Measurements from ENCODE around the gene RXFP2.

The RXFP2 gene

DNA sequence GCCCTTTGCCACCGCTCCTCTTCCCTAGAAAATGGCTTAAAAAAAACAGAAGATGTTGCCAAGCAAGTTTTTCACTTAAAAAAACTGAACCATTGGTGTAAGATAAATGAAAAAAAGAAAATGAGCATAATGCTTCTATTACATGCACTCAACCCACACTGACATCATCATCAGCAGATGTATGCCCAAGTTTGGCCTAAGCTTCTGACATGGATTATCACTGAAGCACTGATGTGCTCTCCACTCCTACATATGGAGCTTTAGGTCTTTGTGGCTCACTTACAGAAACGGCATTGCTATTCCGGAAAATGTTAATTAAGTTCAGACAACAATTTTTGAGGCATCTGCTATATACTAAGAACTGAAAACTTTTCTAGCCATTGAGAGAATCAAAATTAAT is 8.0 kb downstream of the RXFP2 start:
- POLR2A ChIA-PET, result no interaction called here
- no peak overlapping the region for H3K4me3 ChIP-seq (ENCODE audit: low read depth, low read length)
- H3K9me3 ChIP-seq (ENCODE audit: control insufficient read depth, insufficient read depth, low read depth, low read length), result no peaks in the 10 kb centered on the region
- H3K4me1 ChIP-seq (ENCODE audit: control insufficient read depth, insufficient read depth, low read length), result no peaks in the 10 kb centered on the region
- H3K27ac ChIP-seq (ENCODE audit: extremely low read depth, low read depth, low read length), result no peak overlapping the region
- H3K36me3 ChIP-seq (ENCODE audit: control insufficient read depth in 2 of 2, insufficient read depth in 1 of 2, low read length in 2 of 2), result no peaks in the 10 kb centered on the region
- TF ChIP-seq, protein P1, sequence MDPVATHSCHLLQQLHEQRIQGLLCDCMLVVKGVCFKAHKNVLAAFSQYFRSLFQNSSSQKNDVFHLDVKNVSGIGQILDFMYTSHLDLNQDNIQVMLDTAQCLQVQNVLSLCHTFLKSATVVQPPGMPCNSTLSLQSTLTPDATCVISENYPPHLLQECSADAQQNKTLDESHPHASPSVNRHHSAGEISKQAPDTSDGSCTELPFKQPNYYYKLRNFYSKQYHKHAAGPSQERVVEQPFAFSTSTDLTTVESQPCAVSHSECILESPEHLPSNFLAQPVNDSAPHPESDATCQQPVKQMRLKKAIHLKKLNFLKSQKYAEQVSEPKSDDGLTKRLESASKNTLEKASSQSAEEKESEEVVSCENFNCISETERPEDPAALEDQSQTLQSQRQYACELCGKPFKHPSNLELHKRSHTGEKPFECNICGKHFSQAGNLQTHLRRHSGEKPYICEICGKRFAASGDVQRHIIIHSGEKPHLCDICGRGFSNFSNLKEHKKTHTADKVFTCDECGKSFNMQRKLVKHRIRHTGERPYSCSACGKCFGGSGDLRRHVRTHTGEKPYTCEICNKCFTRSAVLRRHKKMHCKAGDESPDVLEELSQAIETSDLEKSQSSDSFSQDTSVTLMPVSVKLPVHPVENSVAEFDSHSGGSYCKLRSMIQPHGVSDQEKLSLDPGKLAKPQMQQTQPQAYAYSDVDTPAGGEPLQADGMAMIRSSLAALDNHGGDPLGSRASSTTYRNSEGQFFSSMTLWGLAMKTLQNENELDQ (tag by site-specific recombination; IDR thresholded peaks at IDR 0.05; ENCODE audit: low read depth), result no peak
- no peak for TF ChIP-seq ZSCAN30 (tag by site-specific recombination; IDR thresholded peaks at IDR 0.05)
- no peak for TF ChIP-seq MZF1 (tag by site-specific recombination; IDR thresholded peaks at IDR 0.05; ENCODE audit: borderline replicate concordance)
- no peak for TF ChIP-seq RBAK (tag by site-specific recombination; IDR thresholded peaks at IDR 0.05)
- no peak for TF ChIP-seq ZNF248 (tag by site-specific recombination; IDR thresholded peaks at IDR 0.05)
- TF ChIP-seq, protein P2, sequence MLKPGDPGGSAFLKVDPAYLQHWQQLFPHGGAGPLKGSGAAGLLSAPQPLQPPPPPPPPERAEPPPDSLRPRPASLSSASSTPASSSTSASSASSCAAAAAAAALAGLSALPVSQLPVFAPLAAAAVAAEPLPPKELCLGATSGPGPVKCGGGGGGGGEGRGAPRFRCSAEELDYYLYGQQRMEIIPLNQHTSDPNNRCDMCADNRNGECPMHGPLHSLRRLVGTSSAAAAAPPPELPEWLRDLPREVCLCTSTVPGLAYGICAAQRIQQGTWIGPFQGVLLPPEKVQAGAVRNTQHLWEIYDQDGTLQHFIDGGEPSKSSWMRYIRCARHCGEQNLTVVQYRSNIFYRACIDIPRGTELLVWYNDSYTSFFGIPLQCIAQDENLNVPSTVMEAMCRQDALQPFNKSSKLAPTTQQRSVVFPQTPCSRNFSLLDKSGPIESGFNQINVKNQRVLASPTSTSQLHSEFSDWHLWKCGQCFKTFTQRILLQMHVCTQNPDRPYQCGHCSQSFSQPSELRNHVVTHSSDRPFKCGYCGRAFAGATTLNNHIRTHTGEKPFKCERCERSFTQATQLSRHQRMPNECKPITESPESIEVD (tag by site-specific recombination; IDR thresholded peaks at IDR 0.05), result no peak
- no peak for TF ChIP-seq ZNF48 (tag by site-specific recombination; IDR thresholded peaks at IDR 0.05)
- TF ChIP-seq HOXA7 (CRISPR knock-in tag; IDR thresholded peaks at IDR 0.05; ENCODE audit: borderline replicate concordance), result no peak
- TF ChIP-seq, protein P3, sequence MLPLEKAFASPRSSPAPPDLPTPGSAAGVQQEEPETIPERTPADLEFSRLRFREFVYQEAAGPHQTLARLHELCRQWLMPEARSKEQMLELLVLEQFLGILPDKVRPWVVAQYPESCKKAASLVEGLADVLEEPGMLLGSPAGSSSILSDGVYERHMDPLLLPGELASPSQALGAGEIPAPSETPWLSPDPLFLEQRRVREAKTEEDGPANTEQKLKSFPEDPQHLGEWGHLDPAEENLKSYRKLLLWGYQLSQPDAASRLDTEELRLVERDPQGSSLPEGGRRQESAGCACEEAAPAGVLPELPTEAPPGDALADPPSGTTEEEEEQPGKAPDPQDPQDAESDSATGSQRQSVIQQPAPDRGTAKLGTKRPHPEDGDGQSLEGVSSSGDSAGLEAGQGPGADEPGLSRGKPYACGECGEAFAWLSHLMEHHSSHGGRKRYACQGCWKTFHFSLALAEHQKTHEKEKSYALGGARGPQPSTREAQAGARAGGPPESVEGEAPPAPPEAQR (tag by site-specific recombination; IDR thresholded peaks at IDR 0.05), result no peak
- TF ChIP-seq ZNF555 (tag by site-specific recombination; conservative IDR thresholded peaks at IDR 0.05), result no peak
- TF ChIP-seq ZNF707 (tag by site-specific recombination; IDR thresholded peaks at IDR 0.05), result no peak
- no peak for TF ChIP-seq SP7 (tag by site-specific recombination; IDR thresholded peaks at IDR 0.05)
- TF ChIP-seq ZNF140 (tag by site-specific recombination; IDR thresholded peaks at IDR 0.05), result no peak
- TF ChIP-seq ZNF394 (tag by site-specific recombination; IDR thresholded peaks at IDR 0.05; ENCODE audit: borderline replicate concordance), result no peak
- TF ChIP-seq ZNF292 (tag by site-specific recombination; IDR thresholded peaks at IDR 0.05; ENCODE audit: borderline replicate concordance, low read depth), result no peak
- CTCF ChIA-PET, result no interaction called here

DNA sequence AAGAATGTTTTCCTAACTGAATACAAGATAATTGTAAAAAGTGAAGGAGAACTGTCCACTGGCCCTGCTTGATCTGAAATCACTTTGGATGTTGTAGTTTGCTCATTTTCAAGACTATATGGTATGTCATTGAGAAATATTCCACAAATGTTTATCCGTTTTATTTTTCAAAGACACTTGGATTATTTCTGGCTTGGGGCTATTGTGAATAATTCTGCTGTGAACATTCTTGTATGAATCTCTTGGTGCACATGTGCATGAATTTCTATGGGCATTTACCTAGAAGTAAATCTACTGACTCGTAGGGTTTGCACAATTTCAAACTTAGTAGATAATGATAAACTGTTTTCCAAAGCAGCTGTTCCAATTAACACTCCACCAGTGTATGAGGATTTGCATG is 8.6 kb downstream of the RXFP2 start:
- no peaks in the 10 kb centered on the region for H3K4me1 ChIP-seq (ENCODE audit: control insufficient read depth, insufficient read depth, low read length)
- no peaks in the 10 kb centered on the region for H3K9me3 ChIP-seq (ENCODE audit: control insufficient read depth, insufficient read depth, low read depth, low read length)
- ChIA-PET CTCF (no interaction called here), POLR2A (no interaction called here)
- no peak overlapping the region for H3K27ac ChIP-seq (ENCODE audit: extremely low read depth, low read depth, low read length)
- no peaks in the 10 kb centered on the region for H3K36me3 ChIP-seq (ENCODE audit: control insufficient read depth in 2 of 2, insufficient read depth in 1 of 2, low read length in 2 of 2)
- no peak overlapping the region for H3K4me3 ChIP-seq (ENCODE audit: low read depth, low read length)
- no peak for TF ChIP-seq ZFP69B (tag by site-specific recombination; IDR thresholded peaks at IDR 0.05)
- TF ChIP-seq ZNF423 (tag by site-specific recombination; IDR thresholded peaks at IDR 0.05), result no peak
- TF ChIP-seq, protein P4, sequence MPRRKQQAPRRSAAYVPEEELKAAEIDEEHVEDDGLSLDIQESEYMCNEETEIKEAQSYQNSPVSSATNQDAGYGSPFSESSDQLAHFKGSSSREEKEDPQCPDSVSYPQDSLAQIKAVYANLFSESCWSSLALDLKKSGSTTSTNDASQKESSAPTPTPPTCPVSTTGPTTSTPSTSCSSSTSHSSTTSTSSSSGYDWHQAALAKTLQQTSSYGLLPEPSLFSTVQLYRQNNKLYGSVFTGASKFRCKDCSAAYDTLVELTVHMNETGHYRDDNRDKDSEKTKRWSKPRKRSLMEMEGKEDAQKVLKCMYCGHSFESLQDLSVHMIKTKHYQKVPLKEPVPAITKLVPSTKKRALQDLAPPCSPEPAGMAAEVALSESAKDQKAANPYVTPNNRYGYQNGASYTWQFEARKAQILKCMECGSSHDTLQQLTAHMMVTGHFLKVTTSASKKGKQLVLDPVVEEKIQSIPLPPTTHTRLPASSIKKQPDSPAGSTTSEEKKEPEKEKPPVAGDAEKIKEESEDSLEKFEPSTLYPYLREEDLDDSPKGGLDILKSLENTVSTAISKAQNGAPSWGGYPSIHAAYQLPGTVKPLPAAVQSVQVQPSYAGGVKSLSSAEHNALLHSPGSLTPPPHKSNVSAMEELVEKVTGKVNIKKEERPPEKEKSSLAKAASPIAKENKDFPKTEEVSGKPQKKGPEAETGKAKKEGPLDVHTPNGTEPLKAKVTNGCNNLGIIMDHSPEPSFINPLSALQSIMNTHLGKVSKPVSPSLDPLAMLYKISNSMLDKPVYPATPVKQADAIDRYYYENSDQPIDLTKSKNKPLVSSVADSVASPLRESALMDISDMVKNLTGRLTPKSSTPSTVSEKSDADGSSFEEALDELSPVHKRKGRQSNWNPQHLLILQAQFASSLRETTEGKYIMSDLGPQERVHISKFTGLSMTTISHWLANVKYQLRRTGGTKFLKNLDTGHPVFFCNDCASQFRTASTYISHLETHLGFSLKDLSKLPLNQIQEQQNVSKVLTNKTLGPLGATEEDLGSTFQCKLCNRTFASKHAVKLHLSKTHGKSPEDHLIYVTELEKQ (tag by site-specific recombination; IDR thresholded peaks at IDR 0.05; ENCODE audit: borderline replicate concordance), result no peak
- no peak for TF ChIP-seq GLI2 (tag by site-specific recombination; IDR thresholded peaks at IDR 0.05; ENCODE audit: borderline replicate concordance, low read depth)
- TF ChIP-seq, protein P5, sequence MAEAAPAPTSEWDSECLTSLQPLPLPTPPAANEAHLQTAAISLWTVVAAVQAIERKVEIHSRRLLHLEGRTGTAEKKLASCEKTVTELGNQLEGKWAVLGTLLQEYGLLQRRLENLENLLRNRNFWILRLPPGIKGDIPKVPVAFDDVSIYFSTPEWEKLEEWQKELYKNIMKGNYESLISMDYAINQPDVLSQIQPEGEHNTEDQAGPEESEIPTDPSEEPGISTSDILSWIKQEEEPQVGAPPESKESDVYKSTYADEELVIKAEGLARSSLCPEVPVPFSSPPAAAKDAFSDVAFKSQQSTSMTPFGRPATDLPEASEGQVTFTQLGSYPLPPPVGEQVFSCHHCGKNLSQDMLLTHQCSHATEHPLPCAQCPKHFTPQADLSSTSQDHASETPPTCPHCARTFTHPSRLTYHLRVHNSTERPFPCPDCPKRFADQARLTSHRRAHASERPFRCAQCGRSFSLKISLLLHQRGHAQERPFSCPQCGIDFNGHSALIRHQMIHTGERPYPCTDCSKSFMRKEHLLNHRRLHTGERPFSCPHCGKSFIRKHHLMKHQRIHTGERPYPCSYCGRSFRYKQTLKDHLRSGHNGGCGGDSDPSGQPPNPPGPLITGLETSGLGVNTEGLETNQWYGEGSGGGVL (tag by site-specific recombination; IDR thresholded peaks at IDR 0.05), result no peak
- TF ChIP-seq ZNF777 (tag by site-specific recombination; IDR thresholded peaks at IDR 0.05; ENCODE audit: borderline replicate concordance), result no peak
- no peak for TF ChIP-seq HOXA7 (CRISPR knock-in tag; IDR thresholded peaks at IDR 0.05; ENCODE audit: borderline replicate concordance)
- no peak for TF ChIP-seq ZNF394 (tag by site-specific recombination; IDR thresholded peaks at IDR 0.05; ENCODE audit: borderline replicate concordance)
- no peak for TF ChIP-seq ZNF16 (tag by site-specific recombination; IDR thresholded peaks at IDR 0.05; ENCODE audit: low read depth)
- TF ChIP-seq GLI4 (tag by site-specific recombination; IDR thresholded peaks at IDR 0.05), result no peak
